Hematopoietic multipotent progenitor cell treated with erythropoietin and hydrocortisone succinate and interleukin-3 and kit ligand, for 6 days (in vitro differentiated cells): ENCODE data around the gene FARP1.

Experiments
- DNase-seq: peaks from one replicate; pipeline ENCODE4 v3.0.0-alpha.2; 2015

Gene FARP1

DNA sequence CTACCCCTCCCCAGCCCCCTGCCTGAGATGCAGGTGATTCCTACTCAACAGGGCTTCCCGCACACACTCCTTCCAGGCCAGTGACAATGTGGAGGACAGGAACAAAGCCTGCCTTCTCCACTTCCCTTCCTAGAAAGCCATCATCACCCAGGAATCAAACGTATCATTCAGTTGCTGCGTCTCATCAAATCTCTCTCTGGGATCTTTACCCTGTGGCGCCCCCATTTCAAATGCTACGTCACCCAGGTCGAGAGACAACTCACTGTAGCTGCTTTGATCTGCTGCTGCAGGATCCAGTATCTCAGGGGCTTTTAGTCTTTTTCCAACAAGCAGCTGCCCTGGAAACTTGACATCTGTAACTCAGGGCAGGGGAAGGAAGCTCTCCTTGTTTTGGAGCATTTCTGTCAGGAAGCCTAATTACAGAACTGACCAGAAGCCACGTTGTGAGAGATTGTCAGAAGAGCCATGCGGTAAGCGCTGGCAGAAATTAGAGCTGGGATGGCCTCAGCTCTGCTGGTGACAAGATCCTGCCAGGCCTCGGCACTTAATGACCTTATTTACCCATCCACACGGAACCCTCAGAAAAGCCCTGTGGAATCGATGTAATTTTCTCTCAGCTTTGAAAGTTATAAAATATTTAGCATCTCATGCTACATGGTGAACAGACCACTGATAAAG lies 293.5 kb downstream of the FARP1 start:
- DNase-seq: no peak

GRCh38 chr13:98438246-98439125 lies 295.6 kb downstream of the FARP1 start:
- DNase-seq: no peak

DNA sequence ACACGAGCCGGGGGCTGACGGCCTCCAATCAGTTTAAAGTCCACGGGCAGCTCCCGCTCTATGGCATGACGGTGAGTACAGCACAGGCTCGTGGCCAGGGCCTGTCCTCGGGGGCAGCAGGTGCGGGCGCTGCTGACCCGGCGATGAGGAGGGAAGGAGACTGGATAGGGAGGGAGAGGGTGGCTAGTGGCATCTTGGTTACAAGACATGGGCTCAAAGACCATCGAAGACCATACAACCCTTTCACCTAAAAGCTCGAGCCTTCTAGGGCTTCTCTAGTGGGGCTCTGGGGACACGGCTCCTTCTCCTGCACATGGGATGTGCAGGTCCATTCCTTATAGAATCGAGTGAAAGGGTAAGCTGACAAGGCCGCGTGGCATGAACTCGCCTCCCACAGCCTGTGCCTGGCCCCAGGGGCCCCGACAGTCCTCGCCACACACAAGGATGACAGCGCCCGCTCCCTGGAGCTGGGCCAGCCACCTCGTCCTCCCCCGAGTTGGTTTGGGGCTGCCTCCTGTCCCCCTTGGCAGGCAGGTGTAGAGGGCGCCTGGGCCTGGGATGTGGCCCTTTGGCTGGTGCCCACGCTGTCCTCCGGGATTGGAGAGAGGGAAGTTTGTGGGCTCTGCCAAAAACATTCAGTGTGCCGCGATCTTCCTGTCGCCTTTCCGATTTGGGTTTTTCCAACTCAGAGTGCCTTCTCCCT lies 296.4 kb downstream of the FARP1 start:
- no peak for DNase-seq

DNA sequence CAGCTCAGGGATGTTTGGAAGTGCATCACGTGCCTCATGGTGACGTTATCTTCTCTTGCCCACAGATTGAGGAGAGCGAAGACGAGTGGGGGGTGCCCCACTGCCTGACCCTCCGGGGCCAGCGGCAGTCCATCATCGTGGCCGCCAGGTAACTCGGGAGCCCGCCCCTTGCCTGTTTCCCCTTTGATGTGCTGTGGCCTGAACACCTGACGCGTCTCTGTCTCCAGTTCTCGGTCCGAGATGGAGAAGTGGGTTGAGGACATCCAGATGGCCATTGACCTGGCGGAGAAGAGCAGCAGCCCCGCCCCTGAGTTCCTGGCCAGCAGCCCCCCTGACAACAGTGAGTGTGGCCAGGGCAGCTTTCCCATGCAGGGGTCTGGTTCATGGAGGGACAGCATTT lies 297.0 kb downstream of the FARP1 start:
- no peak for DNase-seq

DNA sequence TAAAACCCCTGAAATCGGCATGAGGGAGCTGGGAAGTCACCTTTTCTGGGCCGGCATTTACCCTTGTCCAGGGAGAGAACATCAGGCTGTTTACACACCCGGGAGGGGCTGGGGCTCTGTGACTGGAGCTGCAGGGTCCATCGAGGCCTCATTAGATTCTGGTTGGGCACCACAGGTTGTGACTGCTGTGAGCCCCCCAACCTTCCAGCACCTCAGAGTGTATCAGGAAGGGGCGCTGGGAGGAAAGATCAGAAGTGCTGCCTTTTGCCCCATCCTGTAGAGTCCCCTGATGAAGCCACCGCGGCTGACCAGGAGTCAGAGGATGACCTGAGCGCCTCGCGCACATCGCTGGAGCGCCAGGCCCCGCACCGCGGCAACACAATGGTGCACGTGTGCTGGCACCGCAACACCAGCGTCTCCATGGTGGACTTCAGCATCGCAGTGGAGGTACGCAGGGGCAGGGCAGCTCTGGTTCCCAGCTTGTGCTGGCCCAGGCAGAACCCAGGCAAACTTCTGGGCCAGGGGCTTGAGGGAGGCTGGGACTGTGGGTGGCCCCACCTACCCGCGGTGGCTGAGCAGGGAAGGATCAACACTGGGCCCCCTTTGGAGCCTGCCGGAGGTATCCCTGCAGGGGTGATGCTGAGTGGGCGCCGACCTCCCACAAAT lies 297.6 kb downstream of the FARP1 start:
- DNase-seq: no peak

- no peak for DNase-seq
Measured at GRCh38 chr13:98441056-98441676, 298.3 kb downstream of the FARP1 start.

- no peak for DNase-seq
Measured at GRCh38 chr13:98442391-98443230, 299.7 kb downstream of the FARP1 start.

GRCh38 chr13:98443329-98443728 lies 300.4 kb downstream of the FARP1 start:
- no peak for DNase-seq

DNA sequence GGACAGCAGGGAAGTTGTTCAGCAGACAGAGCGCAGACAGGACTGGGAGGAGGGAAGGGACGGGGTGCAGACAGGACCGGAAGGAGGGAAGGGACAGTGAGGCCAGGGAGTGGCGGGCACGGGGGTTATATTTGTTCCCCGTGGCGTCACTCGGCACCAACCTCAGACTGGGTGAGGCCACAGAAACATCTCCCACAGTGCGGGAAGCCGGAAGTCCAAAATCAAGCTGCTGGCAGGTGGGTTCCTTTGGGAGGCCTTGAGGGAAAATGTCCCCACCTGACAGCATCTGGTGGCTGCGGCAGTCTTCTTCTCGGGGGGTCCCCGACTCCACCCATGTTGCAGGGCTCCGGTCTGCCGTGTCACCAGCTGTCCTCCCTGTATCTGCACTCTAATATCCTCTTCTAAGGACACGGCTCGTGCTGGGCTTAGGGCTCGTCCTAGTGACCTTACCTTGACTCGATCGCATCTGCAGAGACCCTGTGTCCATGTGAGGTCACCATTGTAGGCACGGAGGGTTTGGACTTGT lies 301.0 kb downstream of the FARP1 start:
- no peak for DNase-seq

DNA sequence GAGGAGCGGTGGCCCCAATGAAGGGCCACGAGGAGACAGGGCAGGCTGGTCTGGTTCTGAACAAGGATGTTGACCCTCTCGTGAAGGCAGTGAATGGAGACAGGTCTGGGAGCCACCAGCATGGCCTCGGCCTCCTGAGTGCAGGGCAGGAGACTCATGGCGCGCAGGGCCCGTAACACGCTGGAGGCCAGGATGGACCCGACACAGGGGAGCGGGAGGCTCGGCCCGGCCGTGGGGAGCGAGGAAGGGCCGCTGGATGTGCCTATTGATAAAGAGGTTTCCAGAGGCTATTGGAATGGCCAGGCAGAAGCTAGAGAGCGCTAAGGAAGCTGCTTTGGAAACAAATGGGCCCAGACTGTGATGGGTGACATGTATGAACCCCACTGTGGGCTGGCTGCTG lies 301.5 kb downstream of the FARP1 start:
- no peak for DNase-seq

DNA sequence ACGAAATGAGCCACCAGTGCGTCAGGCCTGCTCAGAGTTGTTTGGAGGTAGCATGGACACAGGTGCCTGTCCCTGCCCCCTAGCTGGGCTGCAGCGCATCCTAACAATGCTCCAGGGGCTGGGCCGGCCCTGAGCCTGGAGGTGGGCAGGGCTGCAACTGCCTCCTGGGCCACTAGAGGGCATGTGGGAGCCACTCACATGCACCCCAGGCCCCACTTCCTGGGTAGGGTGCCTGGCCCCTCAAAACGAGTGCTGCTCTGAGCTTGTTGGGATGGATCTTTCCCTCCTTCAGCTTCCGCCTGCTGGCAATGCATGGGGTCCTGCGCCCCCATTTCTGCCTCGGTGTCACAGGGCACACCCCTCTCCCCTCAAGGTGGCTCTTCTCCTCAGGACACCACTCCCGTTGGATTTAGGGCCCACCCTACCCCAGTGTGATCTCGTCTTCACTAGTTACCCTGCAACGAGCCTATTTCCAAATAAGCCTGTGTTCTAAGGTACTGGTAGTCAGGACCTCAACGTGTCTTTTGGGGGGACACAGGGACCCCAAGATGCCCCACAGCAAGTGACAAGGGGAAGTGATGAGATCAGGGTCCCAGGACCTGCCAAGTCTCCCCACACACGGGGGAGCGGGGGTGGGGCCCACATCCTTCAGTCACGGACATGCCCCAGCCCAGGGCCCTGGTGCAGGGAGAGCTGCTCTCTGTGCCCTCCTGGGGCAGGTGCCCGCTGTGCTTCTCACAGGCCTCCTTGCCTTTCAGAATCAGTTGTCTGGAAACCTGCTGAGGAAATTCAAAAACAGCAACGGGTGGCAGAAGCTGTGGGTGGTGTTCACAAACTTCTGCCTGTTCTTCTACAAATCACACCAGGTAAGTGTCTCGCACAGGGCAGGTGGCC lies 302.7 kb downstream of the FARP1 start:
- DNase-seq: peak; percentile 89

GRCh38 chr13:98446234-98446621 lies 303.3 kb downstream of the FARP1 start:
- DNase-seq: no peak

GRCh38 chr13:98447130-98447529 lies 304.2 kb downstream of the FARP1 start:
- no peak for DNase-seq

DNA sequence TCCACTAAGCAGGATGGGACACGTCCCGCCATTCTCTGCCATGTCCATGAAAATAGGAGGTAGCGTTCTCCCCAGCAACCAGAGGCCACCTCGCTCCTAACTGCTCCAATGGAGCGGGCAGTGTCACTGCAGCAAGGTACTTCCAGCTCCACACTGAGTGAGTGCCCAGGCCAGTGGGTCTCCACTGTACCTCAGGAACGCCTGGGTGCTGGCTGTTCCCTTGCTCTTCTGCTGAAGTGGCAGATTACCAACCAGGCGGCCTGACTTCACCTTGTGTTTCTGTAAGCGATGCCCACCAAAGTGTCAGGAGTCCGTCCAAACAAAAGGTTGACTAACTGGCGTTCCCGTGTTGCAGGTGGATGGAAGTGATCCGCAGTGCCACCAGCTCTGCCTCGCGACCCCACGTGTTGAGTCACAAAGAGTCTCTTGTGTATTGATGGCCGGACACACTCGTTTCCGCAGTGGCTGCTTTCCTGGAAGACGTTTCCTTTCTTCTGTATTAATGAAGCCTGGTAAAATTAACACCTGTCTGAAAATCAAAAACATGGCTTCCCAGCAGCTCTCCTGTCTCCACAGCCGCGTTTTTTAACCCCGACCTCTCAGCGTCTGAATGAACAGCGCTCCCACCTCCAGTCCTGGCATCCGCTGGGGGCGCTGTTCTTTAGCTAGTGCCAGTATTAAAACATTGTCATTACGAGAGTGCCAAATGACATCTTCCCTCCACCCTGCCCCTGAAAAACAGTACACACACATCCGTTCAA lies 305.2 kb downstream of the FARP1 start:
- DNase-seq: peak; percentile 48

DNA sequence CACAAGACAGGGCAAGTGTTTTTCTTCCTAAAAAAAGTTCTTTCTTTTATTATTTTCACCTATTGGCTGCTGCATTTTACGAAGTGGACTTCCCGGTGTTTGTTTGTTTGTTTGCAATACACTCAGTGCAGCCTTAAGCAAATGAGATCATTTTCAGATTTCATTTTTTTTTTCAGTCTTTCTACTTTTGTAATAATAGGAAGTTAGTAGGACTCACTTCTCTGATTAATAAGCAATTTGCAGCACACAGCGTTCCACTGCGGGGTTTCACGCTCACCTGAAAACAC lies 305.7 kb downstream of the FARP1 start:
- no peak for DNase-seq

GRCh38 chr13:98449273-98449672 lies 306.4 kb downstream of the FARP1 start:
- no peak for DNase-seq

DNA sequence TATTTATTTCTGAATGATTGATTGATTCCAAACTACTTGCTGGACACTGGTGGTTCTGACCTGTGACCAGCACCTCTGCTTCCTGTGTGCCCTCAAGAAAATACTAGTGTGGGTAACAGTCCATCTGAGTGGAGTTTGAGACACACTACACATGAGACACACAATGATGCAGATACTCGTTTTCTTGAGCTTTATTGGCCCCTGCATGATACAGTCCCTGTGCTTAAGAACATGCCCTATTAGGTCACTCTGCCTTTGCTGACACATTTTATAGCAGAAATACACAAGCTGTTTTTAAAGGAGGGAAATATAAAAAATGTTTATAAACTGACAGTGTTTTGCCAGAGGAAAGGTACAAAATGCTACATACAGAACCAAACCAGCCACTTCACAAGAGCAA lies 307.1 kb downstream of the FARP1 start:
- DNase-seq: no peak

DNA sequence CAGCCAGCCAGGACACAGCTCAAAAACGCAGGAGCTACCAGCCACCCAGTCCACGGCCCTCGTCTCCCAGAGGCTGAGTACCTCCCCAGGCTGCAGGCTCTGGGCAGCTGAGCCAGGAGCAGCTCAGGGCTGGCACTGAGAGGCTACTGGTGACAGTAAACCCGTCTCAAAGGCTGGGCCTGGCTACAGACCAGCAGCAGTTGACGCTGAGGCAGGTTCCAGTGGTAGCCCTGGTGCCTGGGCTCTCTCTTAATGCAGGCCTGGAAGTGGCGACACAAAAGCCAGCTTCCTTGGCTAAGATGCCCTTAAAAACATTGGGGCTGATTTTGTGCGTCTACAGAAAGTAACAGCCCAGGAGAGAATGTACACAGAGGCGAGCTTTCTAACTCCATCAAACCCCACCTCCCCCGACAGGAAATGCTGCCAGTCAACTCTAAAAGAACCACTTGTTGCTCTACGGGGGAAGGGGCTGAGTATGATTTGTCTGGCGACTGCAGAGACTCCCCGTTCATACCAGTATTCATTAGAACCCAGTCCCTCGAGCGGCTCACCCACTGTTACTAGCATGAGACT lies 307.7 kb downstream of the FARP1 start:
- no peak for DNase-seq

- DNase-seq: no peak
Measured at GRCh38 chr13:98451676-98452470, 309.0 kb downstream of the FARP1 start.
